Endothelial cell of umbilical vein (primary cell): ENCODE measurements around the gene WDR4. TPM values are rescaled to one million over a fixed set of nuclear protein-coding genes. Genes with fewer than 3 reads are reported as not detected.

Experiments
- BruUV-seq: library from RNA; stranded (reverse); fragments of 400-500 nt; replicated peaks from 2 replicates; lab custom pipeline; 2021; lab: Mats Ljungman, UMichigan
- CTCF ChIA-PET: fragments of 300-600, 350-600 bp; sonication (Branson Sonifier 250); formaldehyde crosslinking; loops from one replicate; lab custom pipeline; 2021; ENCODE audit warnings: antibody characterized with exemption, inconsistent platforms; lab: Charles Lee
- POLR2A ChIA-PET: fragments of 300-600, 350-600 bp; sonication (Branson Sonifier 250); formaldehyde crosslinking; loops from one replicate; lab custom pipeline; 2021; ENCODE audit warnings: antibody characterized with exemption, inconsistent platforms; lab: Charles Lee
- DNase-seq: peaks from one replicate; pipeline ENCODE4 v3.0.0-alpha.2; 2011; ENCODE audit warnings: low read depth, low spot score
- FAIRE-seq: peaks from 2 replicates; lab custom pipeline; 2011; peaks lifted over from hg19 to GRCh38; lab: Jason Lieb, UNC
- H2AFZ ChIP-seq: 2 replicates; pipeline ENCODE4 v1.6.0; 2012; ENCODE audit warnings: low read depth, low read length, control low read depth, inconsistent platforms
- H3K27ac ChIP-seq: 2 replicates; pipeline ENCODE4 v1.5.1; 2011; ENCODE audit warnings: low read depth, mild to moderate bottlenecking, control low read depth, low read length, moderate library complexity; ENCODE audit not compliant: insufficient read depth
- H3K27me3 ChIP-seq, 2 experiments: 2 replicates each; pipeline versions ENCODE4 v1.6.0 to v1.6.1; 2011; ENCODE audit warnings: low read length in 2 of 2, mixed read lengths in 1 of 2; ENCODE audit not compliant: control insufficient read depth in 2 of 2, insufficient read depth in 2 of 2
- H3K36me3 ChIP-seq, 2 experiments: 2 replicates in 1 of 2; 3 replicates in 1 of 2; pipeline ENCODE4 v1.5.1; 2011; ENCODE audit warnings: low read length in 2 of 2, mild to moderate bottlenecking in 1 of 2, moderate library complexity in 1 of 2; ENCODE audit not compliant: control insufficient read depth in 2 of 2, insufficient read depth in 2 of 2; ENCODE audit errors: extremely low read depth in 1 of 2
- H3K4me1 ChIP-seq: 3 replicates; pipeline ENCODE4 v1.5.1; 2011; ENCODE audit warnings: mild to moderate bottlenecking, low read length; ENCODE audit not compliant: control insufficient read depth, insufficient read depth; ENCODE audit errors: extremely low read depth
- H3K4me2 ChIP-seq: 2 replicates; pipeline ENCODE4 v1.6.1; 2011; ENCODE audit warnings: low read length, control low read depth, mixed read lengths; ENCODE audit not compliant: insufficient read depth
- H3K4me3 ChIP-seq, 3 experiments: fragments of 200-600 bp in 1 of 3; sonication (generic), shearing (Covaris generic) in 1 of 3; replicated peaks in 1 of 3; 2 replicates each; pipeline ENCODE4 v1.5.1; 2011 to 2016; ENCODE audit warnings: control low read depth in 3 of 3, low read length in 3 of 3, mild to moderate bottlenecking in 2 of 3, inconsistent platforms in 1 of 3, low read depth in 1 of 3, moderate library complexity in 1 of 3; ENCODE audit not compliant: insufficient read depth in 1 of 3
- H3K79me2 ChIP-seq: 2 replicates; pipeline ENCODE4 v1.6.0; 2012; ENCODE audit warnings: low read length, inconsistent platforms; ENCODE audit not compliant: control insufficient read depth, insufficient read depth
- H3K9ac ChIP-seq: replicated peaks from 2 replicates; pipeline ENCODE3; 2011; ENCODE audit warnings: low read length, control low read depth; ENCODE audit not compliant: insufficient read depth; ENCODE audit errors: extremely low read depth
- H3K9me1 ChIP-seq: replicated peaks from 3 replicates; pipeline ENCODE4 v1.6.0; 2011; ENCODE audit warnings: mild to moderate bottlenecking, low read length; ENCODE audit not compliant: control insufficient read depth, insufficient read depth; ENCODE audit errors: extremely low read depth
- H3K9me3 ChIP-seq: replicated peaks from 2 replicates; pipeline ENCODE4 v1.5.1; 2012; ENCODE audit warnings: low read length, inconsistent platforms; ENCODE audit not compliant: control insufficient read depth, insufficient read depth
- H4K20me1 ChIP-seq: replicated peaks from 2 replicates; pipeline ENCODE3; 2011; ENCODE audit warnings: mild to moderate bottlenecking, low read length; ENCODE audit not compliant: control insufficient read depth, insufficient read depth; ENCODE audit errors: extremely low read depth
- CTCF ChIP-seq, 2 donors: IDR thresholded peaks; 1 replicate in 1 of 2; 2 replicates in 1 of 2; pipeline ENCODE4 v1.5.1; 2011; ENCODE audit warnings: low read length in 2 of 2, mild to moderate bottlenecking in 2 of 2, moderate library complexity in 2 of 2, control low read depth in 1 of 2, inconsistent platforms in 1 of 2, low read depth in 1 of 2; ENCODE audit not compliant: insufficient read depth in 1 of 2; ENCODE audit errors: extremely low read depth in 1 of 2
- EZH2 ChIP-seq: IDR thresholded peaks from 2 replicates; pipeline ENCODE4 v1.6.1; 2012; ENCODE audit warnings: borderline replicate concordance, low read depth, mild to moderate bottlenecking, moderate library complexity, low read length, inconsistent platforms; ENCODE audit not compliant: severe bottlenecking
- FOS ChIP-seq: IDR thresholded peaks from 2 replicates; pipeline ENCODE4 v1.6.1; 2011; ENCODE audit warnings: mild to moderate bottlenecking, low read length, moderate library complexity, borderline replicate concordance; ENCODE audit not compliant: insufficient read depth
- GATA2 ChIP-seq: IDR thresholded peaks from 2 replicates; pipeline ENCODE4 v1.7.0; 2011; ENCODE audit warnings: low read depth, mild to moderate bottlenecking, moderate library complexity, mixed read lengths, low read length; ENCODE audit not compliant: insufficient read length, insufficient read depth
- JUN ChIP-seq: IDR thresholded peaks from 2 replicates; pipeline ENCODE4 v1.6.1; 2011; ENCODE audit warnings: borderline replicate concordance, low read depth; ENCODE audit not compliant: insufficient read length, insufficient read depth
- MAX ChIP-seq: IDR thresholded peaks from 2 replicates; pipeline ENCODE4 v1.6.1; 2011; ENCODE audit not compliant: insufficient read depth, insufficient read length
- MYC ChIP-seq: IDR thresholded peaks from one replicate; pipeline ENCODE4 v1.6.1; 2011; ENCODE audit warnings: mild to moderate bottlenecking, low read depth, low read length
- POLR2A ChIP-seq: IDR thresholded peaks from 2 replicates; pipeline ENCODE4 v1.6.1; 2012; ENCODE audit warnings: low read depth, mild to moderate bottlenecking, control low read depth, low read length
- POLR2AphosphoS5 ChIP-seq: IDR thresholded peaks from 2 replicates; pipeline ENCODE4 v1.6.1; 2012; ENCODE audit warnings: low read depth, mild to moderate bottlenecking, control low read depth, low read length, moderate library complexity; ENCODE audit not compliant: insufficient read depth
- dilution Hi-C: fragments of 300-500 bp; cut with MboI; formaldehyde crosslinking; loops from one replicate; pipeline ENCODE4 v1.15.0; 2019; ENCODE audit warnings: low sequenced_read_pairs; ENCODE audit not compliant: extremely low pct_ligation_motif_present
- intact Hi-C: fragments of 100-400 bp; cut with micrococcal nuclease; formaldehyde crosslinking; loops from one replicate; pipeline ENCODE4 v1.10.0; 2022
- polyA plus RNA-seq, 4 experiments: library from polyadenylated mRNA; depleted of rRNA in 3 of 4; stranded (reverse) in 3 of 4; unstranded in 1 of 4; fragments of >200 nt; gene quantifications; 2 replicates each; pipeline versions ENCODE4 v1.2.1 to v1.2.3, GENCODE V29; 2011 to 2012; ENCODE audit warnings: missing spikeins in 1 of 4
- total RNA-seq: library from RNA; stranded (reverse); gene quantifications from 2 replicates; pipeline ENCODE4 v1.2.3, GENCODE V29; 2021

WDR4 gene
- total and polyA plus RNA-seq, 2 donors (not counting 3 experiments of a cell fraction or from before 2014, with no cell fraction given), result 24.5 to 40.0 TPM

GRCh38 chr21:42829417-42829816 is 49.9 kb downstream of the WDR4 start:
- H4K20me1 ChIP-seq, result no peaks in the 10 kb centered on the region
- DNase-seq (no peak), FAIRE-seq (no peak)
- no peaks in the 10 kb centered on the region for H3K9me1 ChIP-seq
- H3K4me1 ChIP-seq, result no peaks in the 10 kb centered on the region
- ChIA-PET POLR2A (no interaction called here), CTCF (interaction anchor here (1.0 kb wide), 1 partner anchor 236 kb away, joined by 3 read pairs; no protein-coding TSS in a partner anchor)
- H2AFZ ChIP-seq, result no peak overlapping the region
- no peaks in the 10 kb centered on the region for H3K79me2 ChIP-seq
- no peak overlapping the region for H3K27ac ChIP-seq
- H3K9ac ChIP-seq, result no peak overlapping the region
- peaks cover 2 to 5% of the 10 kb centered on the region in 2 experiments for H3K27me3 ChIP-seq
- intact Hi-C loops, result no loop called here
- no peaks in the 10 kb centered on the region for H3K36me3 ChIP-seq
- no TSS peak for BruUV-seq
- no peak overlapping the region for H3K4me3 ChIP-seq
- TF ChIP-seq MAX (no peak), MYC (no peak), EZH2 (no peak), JUN (no peak), POLR2AphosphoS5 (no peak), FOS (no peak), CTCF (IDR thresholded peaks at IDR 0.05; ENCODE audit: extremely low read depth in 1 of 2, insufficient read depth in 1 of 2, low read depth in 1 of 2, low read length in 2 of 2) (no peak), POLR2A (no peak), GATA2 (no peak)
- dilution Hi-C loops, result no loop called here
- no peaks in the 10 kb centered on the region for H3K9me3 ChIP-seq
- H3K4me2 ChIP-seq, result no peak overlapping the region
